ENCODE measurements around the gene RALGPS2.

DNA sequence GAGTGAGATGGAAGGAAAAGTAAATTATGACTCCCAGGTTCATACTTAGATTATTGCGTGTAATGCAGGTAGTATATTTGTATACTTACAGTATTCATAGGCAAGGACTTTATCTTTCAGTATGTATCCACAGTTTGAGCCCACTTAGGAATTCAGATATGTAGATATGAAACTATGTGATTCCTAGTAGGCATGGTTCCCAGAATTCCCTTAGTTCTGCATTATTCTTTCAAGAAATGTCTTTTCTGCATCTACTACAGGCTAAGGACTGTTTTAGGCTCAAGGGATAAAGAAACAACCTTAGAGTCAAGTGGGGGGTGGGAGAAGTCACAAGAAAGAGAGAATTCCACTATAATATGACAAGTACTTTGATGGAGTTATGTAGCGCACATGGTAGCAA, 132.1 kb downstream of the RALGPS2 start:
- no peak for TF ChIP-seq BCL11B (tag by site-specific recombination; IDR thresholded peaks at IDR 0.05; ENCODE audit: low read depth)
- TF ChIP-seq, protein P1, sequence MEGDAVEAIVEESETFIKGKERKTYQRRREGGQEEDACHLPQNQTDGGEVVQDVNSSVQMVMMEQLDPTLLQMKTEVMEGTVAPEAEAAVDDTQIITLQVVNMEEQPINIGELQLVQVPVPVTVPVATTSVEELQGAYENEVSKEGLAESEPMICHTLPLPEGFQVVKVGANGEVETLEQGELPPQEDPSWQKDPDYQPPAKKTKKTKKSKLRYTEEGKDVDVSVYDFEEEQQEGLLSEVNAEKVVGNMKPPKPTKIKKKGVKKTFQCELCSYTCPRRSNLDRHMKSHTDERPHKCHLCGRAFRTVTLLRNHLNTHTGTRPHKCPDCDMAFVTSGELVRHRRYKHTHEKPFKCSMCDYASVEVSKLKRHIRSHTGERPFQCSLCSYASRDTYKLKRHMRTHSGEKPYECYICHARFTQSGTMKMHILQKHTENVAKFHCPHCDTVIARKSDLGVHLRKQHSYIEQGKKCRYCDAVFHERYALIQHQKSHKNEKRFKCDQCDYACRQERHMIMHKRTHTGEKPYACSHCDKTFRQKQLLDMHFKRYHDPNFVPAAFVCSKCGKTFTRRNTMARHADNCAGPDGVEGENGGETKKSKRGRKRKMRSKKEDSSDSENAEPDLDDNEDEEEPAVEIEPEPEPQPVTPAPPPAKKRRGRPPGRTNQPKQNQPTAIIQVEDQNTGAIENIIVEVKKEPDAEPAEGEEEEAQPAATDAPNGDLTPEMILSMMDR (tag by site-specific recombination; IDR thresholded peaks at IDR 0.05), result no peak
- TF ChIP-seq ZNF416 (tag by site-specific recombination; IDR thresholded peaks at IDR 0.05), result no peak
- TF ChIP-seq HOXA7 (CRISPR knock-in tag; IDR thresholded peaks at IDR 0.05; ENCODE audit: borderline replicate concordance), result no peak
- no peak for TF ChIP-seq ZNF664 (tag by site-specific recombination; IDR thresholded peaks at IDR 0.05)
- TF ChIP-seq, protein P2, sequence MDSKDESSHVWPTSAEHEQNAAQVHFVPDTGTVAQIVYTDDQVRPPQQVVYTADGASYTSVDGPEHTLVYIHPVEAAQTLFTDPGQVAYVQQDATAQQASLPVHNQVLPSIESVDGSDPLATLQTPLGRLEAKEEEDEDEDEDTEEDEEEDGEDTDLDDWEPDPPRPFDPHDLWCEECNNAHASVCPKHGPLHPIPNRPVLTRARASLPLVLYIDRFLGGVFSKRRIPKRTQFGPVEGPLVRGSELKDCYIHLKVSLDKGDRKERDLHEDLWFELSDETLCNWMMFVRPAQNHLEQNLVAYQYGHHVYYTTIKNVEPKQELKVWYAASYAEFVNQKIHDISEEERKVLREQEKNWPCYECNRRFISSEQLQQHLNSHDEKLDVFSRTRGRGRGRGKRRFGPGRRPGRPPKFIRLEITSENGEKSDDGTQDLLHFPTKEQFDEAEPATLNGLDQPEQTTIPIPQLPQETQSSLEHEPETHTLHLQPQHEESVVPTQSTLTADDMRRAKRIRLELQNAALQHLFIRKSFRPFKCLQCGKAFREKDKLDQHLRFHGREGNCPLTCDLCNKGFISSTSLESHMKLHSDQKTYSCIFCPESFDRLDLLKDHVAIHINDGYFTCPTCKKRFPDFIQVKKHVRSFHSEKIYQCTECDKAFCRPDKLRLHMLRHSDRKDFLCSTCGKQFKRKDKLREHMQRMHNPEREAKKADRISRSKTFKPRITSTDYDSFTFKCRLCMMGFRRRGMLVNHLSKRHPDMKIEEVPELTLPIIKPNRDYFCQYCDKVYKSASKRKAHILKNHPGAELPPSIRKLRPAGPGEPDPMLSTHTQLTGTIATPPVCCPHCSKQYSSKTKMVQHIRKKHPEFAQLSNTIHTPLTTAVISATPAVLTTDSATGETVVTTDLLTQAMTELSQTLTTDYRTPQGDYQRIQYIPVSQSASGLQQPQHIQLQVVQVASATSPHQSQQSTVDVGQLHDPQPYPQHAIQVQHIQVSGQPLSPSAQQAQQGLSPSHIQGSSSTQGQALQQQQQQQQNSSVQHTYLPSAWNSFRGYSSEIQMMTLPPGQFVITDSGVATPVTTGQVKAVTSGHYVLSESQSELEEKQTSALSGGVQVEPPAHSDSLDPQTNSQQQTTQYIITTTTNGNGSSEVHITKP (tag by site-specific recombination; IDR thresholded peaks at IDR 0.05), result no peak
- TF ChIP-seq SP2 (tag by site-specific recombination; IDR thresholded peaks at IDR 0.05), result no peak
- TF ChIP-seq ZNF521 (tag by site-specific recombination; IDR thresholded peaks at IDR 0.05), result no peak
- TF ChIP-seq ZFP41 (tag by site-specific recombination; IDR thresholded peaks at IDR 0.05; ENCODE audit: borderline replicate concordance), result no peak
- TF ChIP-seq REPIN1 (tag by site-specific recombination; IDR thresholded peaks at IDR 0.05; ENCODE audit: low read depth), result no peak

Data from HEK293 (cell line).